ENCODE data around the gene MRFAP1L1.

Gene MRFAP1L1

DNA sequence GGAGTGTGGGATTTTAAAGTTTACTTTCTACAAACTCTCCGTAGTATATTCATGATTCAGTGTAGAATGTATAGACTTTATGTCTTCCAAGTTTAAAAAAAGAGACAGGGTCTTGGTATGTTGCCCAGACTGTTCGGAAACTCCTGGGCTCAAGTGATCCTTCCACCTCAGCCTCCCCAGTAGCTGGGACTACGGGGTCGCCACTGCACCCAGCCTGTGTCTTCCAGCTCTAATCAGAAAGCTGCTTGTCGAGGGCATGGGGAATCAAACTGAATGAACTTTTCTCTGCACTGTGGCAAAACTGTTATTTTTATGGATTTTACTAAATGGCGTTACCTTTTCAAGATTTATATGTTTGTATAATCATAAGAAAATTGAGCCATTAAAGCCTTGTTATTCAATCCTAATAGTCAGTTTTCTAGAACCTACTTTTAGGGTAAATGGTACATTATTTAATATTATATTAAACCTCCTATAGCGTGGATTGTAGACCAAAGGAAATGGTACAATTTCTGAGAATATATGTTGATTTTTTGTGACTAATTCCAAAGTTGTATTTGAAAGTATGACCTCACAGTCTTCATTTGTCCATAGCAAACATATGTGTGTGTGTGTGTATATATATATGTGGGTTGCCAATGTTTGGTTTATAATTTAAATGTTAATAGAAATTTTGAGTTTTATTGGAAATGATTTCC, 7.4 kb upstream of the MRFAP1L1 start:
- H3K4me3 ChIP-seq (ENCODE audit: low read depth, low read length) = peak overlapping the region; percentile 78

DNA sequence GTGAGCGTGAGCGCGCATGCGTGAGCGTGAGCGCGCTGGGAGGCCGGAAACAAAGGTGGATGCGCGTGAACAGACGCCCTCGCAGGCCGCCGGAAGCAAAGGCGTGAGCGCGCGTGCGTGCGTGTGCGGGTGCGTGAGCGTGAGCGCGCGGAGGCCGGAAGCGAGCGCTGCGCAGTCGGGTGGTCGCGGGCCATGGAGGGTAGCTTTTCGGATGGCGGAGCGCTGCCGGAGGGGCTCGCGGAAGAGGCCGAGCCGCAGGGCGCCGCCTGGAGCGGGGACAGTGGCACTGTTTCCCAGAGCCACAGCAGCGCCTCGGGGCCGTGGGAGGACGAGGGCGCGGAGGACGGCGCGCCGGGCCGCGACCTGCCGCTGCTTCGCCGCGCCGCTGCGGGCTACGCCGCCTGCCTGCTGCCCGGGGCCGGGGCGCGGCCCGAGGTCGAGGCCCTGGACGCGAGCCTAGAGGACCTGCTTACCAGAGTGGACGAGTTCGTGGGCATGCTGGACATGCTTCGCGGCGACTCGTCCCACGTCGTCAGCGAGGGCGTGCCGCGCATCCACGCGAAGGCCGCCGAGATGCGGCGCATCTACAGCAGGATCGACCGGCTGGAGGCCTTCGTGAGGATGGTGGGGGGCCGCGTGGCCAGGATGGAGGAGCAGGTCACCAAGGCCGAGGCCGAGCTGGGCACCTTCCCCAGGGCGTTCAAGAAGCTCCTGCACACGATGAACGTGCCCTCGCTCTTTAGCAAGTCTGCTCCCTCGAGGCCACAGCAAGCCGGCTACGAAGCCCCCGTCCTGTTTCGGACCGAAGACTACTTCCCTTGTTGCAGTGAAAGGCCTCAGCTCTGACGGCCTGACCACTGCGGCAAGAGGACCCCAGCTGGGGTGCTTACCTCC, 6.6 kb upstream of the MRFAP1L1 start, which contains the start of gene BLOC1S4:
BLOC1S4 (plus strand) TSS at position 157 of the 894 bp plus-strand sequence; CDS start at position 193, 36 bp downstream.
- H3K4me3 ChIP-seq (ENCODE audit: low read depth, low read length) = peak within 1 kb of the TSS; percentile 78

DNA sequence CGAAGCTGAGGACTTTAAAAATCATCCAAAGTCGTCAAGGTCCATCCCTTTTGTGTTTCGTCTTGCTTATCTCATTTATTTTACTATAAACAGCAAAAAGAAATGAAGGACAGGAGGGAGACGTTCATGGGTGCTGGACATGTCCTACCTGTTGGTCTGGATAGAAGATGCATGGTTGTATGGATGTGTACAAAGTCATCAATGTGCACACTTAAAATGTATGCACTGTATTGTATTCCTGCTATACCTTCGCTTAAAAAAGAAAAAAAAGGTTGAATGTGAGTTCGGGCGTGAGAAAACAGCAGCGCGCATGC, 6.0 kb upstream of the MRFAP1L1 start:
- peak overlapping the region; percentile 78 for H3K4me3 ChIP-seq (ENCODE audit: low read depth, low read length)

DNA sequence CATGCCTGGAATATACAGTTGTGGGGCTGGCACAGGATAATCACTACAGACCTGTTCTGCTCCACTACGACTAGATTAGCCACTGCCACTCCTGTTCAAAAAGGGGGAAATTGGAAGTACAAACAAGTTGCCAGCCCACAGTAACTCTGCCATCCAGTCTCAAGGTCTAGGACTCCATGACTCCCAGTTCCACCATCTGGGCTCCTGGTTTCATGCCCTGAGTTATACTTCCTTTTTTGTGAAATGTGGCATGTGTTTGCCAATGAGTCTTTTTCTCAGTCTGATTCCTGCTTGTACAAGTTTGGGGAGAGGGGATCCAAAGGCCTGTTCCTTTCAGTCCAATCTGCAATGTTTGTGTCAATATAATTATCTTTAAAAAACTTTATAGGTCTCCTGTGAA, 5.3 kb upstream of the MRFAP1L1 start:
- H3K4me3 ChIP-seq (ENCODE audit: low read depth, low read length) = no peak overlapping the region

- no peak overlapping the region for H3K4me3 ChIP-seq (ENCODE audit: low read depth, low read length)
These were observed 1.3 kb upstream of the MRFAP1L1 start for GRCh38 chr4:6710996-6711395.

- peak overlapping the region; percentile 48 for H3K4me3 ChIP-seq (ENCODE audit: low read depth, low read length)
These were observed 617 bp upstream of the MRFAP1L1 start for GRCh38 chr4:6710282-6710681.

DNA sequence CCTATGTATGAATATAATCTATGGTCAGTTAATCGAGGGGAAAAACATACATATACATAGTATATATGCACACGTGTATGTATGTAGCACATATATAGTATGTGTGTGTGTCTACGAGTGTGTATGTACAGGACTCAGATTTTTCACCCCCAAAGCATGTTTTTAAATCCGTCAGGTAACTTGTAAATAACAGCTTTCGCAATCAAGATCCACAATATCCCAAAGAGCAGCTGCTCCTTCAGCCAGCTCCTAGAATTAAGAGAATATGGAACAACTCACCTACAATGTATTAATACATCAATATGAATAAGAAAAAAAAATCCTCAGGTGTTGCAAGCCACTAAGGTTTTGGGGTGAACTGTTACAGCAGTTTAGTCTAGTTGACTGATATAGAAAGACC, 3.5 kb downstream of the MRFAP1L1 start:
- H3K4me3 ChIP-seq (ENCODE audit: low read depth, low read length) = no peak overlapping the region

DNA sequence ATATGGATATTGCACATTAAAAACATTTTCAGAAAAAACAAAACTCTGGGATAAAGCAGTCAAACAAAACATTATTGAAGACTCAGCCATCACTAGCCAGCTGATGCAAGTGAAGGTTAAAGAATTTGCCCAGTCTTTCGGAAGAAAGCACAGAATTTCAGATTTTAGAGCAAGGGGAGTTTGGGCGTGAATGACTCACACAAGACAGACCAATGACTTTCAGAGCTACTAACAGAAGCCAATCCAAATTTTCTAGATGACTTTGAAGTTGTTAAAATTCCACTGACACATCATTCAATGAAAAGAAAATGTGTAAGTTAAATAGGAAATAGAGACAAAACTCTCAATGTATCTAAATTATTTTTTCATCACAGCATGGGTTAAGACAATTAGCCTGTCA, 4.0 kb downstream of the MRFAP1L1 start:
- no peak overlapping the region for H3K4me3 ChIP-seq (ENCODE audit: low read depth, low read length)

DNA sequence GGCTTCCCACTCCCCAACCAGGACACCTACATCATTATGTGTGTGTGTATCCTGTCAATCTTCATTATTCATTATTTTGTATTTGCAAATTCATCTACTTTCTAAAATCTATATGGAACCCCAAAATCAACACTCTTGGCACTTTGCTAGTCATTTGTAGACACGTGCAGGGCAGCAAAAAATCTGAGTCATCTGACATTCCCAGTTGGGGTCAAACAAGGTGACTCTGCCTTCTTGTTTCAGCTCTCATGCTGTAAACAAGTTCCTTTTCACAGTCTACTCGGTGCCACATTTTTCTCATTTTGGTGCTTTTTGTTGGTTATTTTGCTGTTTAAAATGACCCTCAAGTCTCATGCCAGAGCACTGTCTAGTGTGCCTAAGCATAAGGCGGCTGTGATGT, 5.9 kb downstream of the MRFAP1L1 start:
- H3K4me3 ChIP-seq (ENCODE audit: low read depth, low read length) = no peak overlapping the region

DNA sequence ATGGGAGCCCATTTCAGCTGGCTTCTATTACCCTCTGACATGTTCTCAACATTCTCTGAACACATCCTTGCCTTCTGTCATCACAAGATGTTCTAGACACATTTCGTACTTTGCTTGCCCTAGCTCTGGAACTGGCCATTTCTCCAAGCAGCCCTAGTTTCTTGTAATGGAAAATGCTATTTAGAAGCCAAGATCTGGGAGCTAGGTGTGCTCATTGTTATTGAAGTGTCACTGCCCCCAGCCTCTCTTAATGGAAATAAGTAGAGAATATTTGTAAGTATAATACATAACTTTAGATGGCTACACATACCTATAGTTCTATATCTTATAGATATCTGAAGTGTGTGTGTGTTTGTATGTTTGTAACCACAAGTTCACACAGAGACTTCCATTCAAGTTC, 6.9 kb downstream of the MRFAP1L1 start:
- H3K4me3 ChIP-seq (ENCODE audit: low read depth, low read length) = no peak overlapping the region

DNA sequence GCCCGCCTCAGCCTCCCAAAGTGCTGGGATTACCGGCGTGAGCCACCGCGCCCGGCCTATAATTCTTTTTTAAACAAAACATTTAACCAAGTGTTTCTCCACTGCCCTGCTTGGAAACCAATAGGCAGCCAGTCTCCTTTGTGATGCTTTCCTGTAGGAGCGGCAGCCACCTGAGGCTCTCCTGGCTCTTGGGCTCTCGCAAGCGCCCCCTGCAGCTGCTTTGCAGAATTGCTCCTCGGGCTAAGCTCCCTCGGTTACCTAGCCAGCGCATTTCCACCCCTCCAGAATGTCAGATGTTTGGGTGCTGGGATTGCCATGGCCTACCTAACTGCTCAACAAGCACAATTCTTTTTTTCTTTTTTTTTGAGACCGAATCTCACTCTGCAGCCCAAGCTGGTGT, 8.3 kb downstream of the MRFAP1L1 start:
- H3K4me3 ChIP-seq (ENCODE audit: low read depth, low read length) = no peak overlapping the region

GRCh38 chr4:6699903-6700302, 9.8 kb downstream of the MRFAP1L1 start:
- no peak overlapping the region for H3K4me3 ChIP-seq (ENCODE audit: low read depth, low read length)

DNA sequence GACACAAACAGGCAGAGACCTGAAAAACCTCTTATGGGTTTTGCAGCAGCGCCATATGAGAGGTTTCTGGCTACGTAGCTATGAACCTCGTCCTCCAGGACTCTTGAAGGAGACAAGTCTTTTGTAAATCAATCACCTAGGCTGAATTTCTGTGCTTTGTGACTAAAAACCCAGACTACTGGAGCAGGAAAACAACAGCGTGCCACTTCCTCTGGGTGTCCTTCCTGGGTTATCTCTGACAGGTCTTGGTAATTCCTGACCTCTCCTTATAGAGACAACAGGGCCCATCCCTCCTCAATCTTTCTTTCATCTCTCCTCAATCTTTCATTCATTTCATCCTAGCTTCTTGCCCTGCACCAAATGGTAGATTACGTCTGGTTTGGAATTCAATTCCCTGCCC, 10.3 kb downstream of the MRFAP1L1 start:
- no peak overlapping the region for H3K4me3 ChIP-seq (ENCODE audit: low read depth, low read length)

DNA sequence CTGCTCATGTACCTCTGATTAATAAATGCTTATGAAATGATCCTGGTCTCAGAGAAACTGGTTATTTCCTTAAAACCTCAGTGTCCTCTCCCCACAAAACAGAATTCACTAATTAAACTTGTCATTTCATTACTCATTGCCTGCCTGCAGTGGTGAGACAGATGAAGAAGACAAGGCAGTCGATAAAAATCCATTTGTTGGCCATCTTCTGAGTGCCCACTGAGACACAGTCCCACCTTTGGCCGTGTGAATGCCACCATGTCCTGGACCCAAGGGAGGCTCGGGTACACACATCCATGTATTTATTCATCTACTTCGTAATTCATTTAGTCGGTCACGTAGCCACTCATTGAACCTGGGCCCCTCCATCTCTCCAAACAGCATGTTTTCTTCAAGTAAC, 12.5 kb downstream of the MRFAP1L1 start:
- H3K4me3 ChIP-seq (ENCODE audit: low read depth, low read length) = no peak overlapping the region

- H3K4me3 ChIP-seq (ENCODE audit: low read depth, low read length) = no peak overlapping the region
These were observed 13.1 kb downstream of the MRFAP1L1 start for GRCh38 chr4:6696611-6697010.

GRCh38 chr4:6695660-6696610, 13.7 kb downstream of the MRFAP1L1 start:
- no peak overlapping the region for H3K4me3 ChIP-seq (ENCODE audit: low read depth, low read length)

- H3K4me3 ChIP-seq (ENCODE audit: low read depth, low read length) = no peak overlapping the region
These were observed 15.3 kb downstream of the MRFAP1L1 start for GRCh38 chr4:6694177-6694901.

GRCh38 chr4:6693231-6694176, 16.2 kb downstream of the MRFAP1L1 start, which contains the start of gene S100P:
Gene S100P (plus strand): TSS chr4:6693878. CDS start chr4:6693933, 55 bp downstream.
- no peak within 1 kb of the TSS for H3K4me3 ChIP-seq (ENCODE audit: low read depth, low read length)

DNA sequence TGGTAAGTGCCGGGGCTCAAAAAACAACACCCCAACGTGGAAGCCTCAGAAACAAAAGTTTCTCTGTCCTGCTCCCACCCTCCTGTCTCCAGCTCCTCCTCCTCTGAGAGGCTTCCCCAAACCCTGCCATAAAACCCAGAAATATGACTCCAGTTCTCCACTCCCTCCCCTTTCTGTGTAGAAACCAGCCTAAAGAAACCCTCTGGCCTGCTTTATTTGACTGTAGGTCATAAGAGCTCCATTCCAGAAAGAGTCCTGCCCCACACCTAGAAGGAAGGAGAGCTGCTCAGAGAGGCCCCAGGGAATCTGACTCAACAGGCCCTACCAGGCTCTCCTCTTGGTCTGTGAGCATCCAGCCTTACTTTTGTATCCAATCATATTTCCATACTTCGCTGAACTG, 16.9 kb downstream of the MRFAP1L1 start:
- H3K4me3 ChIP-seq (ENCODE audit: low read depth, low read length) = no peak overlapping the region

Measured in iPS-11a (cell line).